Right lobe of liver (tissue), 6 donors: ENCODE data around the gene PPP1R14C. TPM values are rescaled to one million over a fixed set of nuclear protein-coding genes. Genes with fewer than 3 reads are reported as not detected.
"Not testable (repeated sequence)": the region's sequence is repeated elsewhere in the genome, so short reads cannot be mapped to it uniquely, and the experiment has no call there.

Experiments
- ATAC-seq, 4 donors: fragments of 200-7000 bp; cut with Tn5 transposase; one replicate each; pipeline ENCODE4 v1.9.1; 2020; ENCODE audit warnings: mild to moderate bottlenecking in 4 of 4, moderate library complexity in 4 of 4
- DNase-seq, 3 donors: peaks; one replicate each; pipeline ENCODE4 v3.0.0-alpha.2; 2020
- H3K27ac ChIP-seq, 3 donors: fragments of 200-600 bp; one replicate each; pipeline ENCODE4 v1.8.0; 2022
- H3K27me3 ChIP-seq, 2 donors: fragments of 200-600 bp; one replicate each; pipeline ENCODE4 v1.8.0; 2022
- H3K36me3 ChIP-seq, 4 donors: fragments of 200-600 bp; sonication (generic) in 1 of 4; one replicate each; pipeline versions ENCODE4 v1.5.1 to v1.8.0; 2017 to 2022; ENCODE audit warnings: control low read depth in 1 of 4
- H3K4me1 ChIP-seq, 4 donors: fragments of 200-600 bp; sonication (generic) in 1 of 4; one replicate each; pipeline versions ENCODE4 v1.5.1 to v1.8.0; 2017 to 2022; ENCODE audit warnings: control low read depth in 1 of 4
- H3K4me3 ChIP-seq, 3 donors: fragments of 200-600 bp; one replicate each; pipeline ENCODE4 v1.8.0; 2022
- H3K9me3 ChIP-seq, 4 donors: fragments of 200-600 bp; sonication (generic) in 1 of 4; one replicate each; pipeline versions ENCODE4 v1.5.1 to v1.8.0; 2017 to 2022; ENCODE audit warnings: control low read depth in 1 of 4
- POLR2A ChIP-seq: fragments of 450-650 bp; IDR thresholded peaks from one replicate; pipeline ENCODE4 v1.6.1; 2017; ENCODE audit warnings: antibody characterized with exemption, mild to moderate bottlenecking
- WGBS: methylation state at CpG from one replicate; pipeline ENCODE4 v1.1.6; 2018; ENCODE audit warnings: low coverage, low lambda C conversion rate; ENCODE audit not compliant: insufficient coverage; ENCODE audit errors: missing lambda C conversion rate; 5-methylcytosine and 5-hydroxymethylcytosine counted together
- intact Hi-C, 2 donors: fragments of 100-400 bp; cut with DNase I; formaldehyde crosslinking; loops; one replicate each; pipeline versions ENCODE4 v1.11.2 to v1.14.1; 2022
- total RNA-seq, 6 experiments: library from RNA; depleted of rRNA in 2 of 6; stranded (reverse); fragments of >200 nt in 2 of 6; fragmentation: NEBNext Ultra II Directional in 3 of 6; extraction: Animal tissue kit (Norgen Biotek cat#: 25700) in 3 of 6; gene quantifications; one replicate each; pipeline versions ENCODE4 v1.1.0 to v1.2.4, GENCODE V29; 2016 to 2023
- TF ChIP-seq, protein P1 (sequence below), 4 donors: fragments of 200-600 bp in 3 of 4; fragments of 450-650 bp in 1 of 4; IDR thresholded peaks; one replicate each; pipeline versions ENCODE4 v1.5.1 to v1.8.0; 2016 to 2022; ENCODE audit warnings: antibody characterized with exemption in 4 of 4, mild to moderate bottlenecking in 2 of 4
- donor health status: DM: no; HTN: yes; CAD: no.
- donor health status: DM: no; HTN: no; CAD: no.
- donor health status: DM: no; HTN: no; CAD: no.
- donor health status: DM: no; HTN: yes; CAD: no.
- donor health status: DM: no; HTN: yes; CAD: no.

The PPP1R14C gene
- total RNA-seq, 6 experiments from 2014 or later = not detected

DNA sequence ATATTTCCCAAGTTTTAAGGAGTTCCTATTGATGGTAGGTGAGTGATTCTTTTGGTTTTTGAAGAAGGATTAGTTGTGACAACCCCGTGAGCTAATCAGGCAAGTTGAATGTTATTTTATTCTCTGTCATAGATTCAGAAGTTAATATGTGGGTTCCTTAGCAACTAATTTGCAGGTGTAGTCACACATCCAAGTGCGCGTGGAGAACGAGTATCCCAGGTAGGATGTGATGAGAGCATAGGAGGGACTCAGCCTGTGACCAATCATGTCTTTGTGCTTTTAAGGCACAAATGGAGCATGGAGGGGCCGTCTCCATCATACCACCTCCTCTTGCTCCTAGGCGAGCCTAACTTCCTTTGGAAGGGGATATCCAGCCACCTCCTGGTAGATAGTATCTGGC, 41.1 kb downstream of the PPP1R14C start:
- no peaks in the 10 kb centered on the region for H3K9me3 ChIP-seq
- TF ChIP-seq, protein P1, sequence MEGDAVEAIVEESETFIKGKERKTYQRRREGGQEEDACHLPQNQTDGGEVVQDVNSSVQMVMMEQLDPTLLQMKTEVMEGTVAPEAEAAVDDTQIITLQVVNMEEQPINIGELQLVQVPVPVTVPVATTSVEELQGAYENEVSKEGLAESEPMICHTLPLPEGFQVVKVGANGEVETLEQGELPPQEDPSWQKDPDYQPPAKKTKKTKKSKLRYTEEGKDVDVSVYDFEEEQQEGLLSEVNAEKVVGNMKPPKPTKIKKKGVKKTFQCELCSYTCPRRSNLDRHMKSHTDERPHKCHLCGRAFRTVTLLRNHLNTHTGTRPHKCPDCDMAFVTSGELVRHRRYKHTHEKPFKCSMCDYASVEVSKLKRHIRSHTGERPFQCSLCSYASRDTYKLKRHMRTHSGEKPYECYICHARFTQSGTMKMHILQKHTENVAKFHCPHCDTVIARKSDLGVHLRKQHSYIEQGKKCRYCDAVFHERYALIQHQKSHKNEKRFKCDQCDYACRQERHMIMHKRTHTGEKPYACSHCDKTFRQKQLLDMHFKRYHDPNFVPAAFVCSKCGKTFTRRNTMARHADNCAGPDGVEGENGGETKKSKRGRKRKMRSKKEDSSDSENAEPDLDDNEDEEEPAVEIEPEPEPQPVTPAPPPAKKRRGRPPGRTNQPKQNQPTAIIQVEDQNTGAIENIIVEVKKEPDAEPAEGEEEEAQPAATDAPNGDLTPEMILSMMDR (IDR thresholded peaks at IDR 0.05) = no peak
- TF ChIP-seq POLR2A = no peak
- H3K4me1 ChIP-seq = no peaks in the 10 kb centered on the region
- no peak overlapping the region for H3K27ac ChIP-seq
- H3K4me3 ChIP-seq = no peak overlapping the region
- H3K27me3 ChIP-seq = no peaks in the 10 kb centered on the region
- no peaks in the 10 kb centered on the region for H3K36me3 ChIP-seq
- WGBS = 80% methylated on average over 2 of the region's 6 CpGs
- DNase-seq (no peak), ATAC-seq (no peak)
- intact Hi-C loops = no loop called here

DNA sequence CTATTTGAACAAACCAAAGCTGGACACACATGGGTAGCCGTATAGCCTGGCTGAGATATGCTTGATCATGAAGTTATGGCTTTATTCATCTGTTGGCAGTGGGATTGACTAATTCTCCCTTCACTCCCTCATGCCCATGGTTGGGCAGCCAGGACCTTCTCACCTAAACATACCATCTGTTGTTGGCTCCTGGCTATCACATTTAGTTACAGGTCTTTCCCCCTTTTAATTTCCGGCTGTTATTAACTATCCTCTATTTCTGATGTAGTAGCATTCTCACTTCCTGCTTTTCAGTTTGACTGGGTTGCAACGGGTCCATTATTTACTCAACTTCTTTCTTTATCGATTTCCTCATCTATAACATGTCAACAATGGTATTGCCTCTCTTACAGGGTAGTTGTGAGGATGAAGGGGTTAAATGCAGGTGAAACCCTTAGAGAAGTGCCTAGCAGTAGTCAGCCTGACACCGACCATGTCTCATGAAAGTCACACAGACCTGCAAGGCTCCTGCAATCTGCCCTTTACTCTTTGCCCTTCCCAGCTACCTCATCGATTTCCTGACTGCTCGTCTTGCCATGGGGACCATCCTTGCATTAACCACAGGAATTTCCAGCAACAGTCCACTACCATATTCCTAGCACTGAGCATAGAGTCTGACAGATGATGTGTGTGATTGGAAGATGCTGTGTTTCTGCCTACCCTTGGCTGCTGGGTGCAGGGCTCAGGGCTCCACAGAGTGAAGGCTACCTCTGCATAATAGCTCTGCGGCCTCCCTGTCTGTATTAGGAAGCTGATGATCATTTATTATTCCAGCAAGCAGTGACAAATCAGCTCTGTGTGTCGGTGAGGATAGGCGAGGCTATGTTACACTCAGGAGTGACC, 42.2 kb downstream of the PPP1R14C start:
- Histone ChIP-seq H3K36me3 (no peaks in the 10 kb centered on the region), H3K4me3 (no peak overlapping the region), H3K27me3 (no peaks in the 10 kb centered on the region), H3K4me1 (no peaks in the 10 kb centered on the region), H3K9me3 (no peaks in the 10 kb centered on the region), H3K27ac (no peak overlapping the region)
- no peak for DNase-seq
- TF ChIP-seq, protein P1 (IDR thresholded peaks at IDR 0.05) = no peak
- no peak for TF ChIP-seq POLR2A
- 26% methylated on average over 7 of the region's 10 CpGs for WGBS
- intact Hi-C loops = no loop called here
- peak in 2 of 4 donors; percentile 10 to 42 for ATAC-seq

DNA sequence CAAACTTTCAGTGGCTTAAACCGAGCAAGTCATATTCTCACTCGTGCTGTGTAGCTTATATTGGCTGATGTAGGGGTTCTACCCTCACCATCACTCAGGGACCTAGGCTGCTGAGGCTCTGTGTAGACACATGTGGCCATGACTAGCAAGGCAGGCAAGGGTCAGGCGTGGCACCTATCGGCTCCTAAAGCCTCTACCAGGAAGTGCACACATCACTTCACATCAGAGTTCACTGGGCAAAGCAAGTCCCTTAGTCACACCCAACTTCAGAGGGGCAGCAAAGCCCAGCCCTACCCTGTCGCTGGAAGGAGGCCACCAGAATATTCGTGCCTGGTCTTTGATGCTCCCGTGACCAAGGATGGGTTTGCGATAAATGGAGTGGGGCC, 42.9 kb downstream of the PPP1R14C start:
- DNase-seq (no peak), ATAC-seq (no peak)
- WGBS = 97% methylated on average over 4 of the region's 8 CpGs
- intact Hi-C loops = no loop called here
- TF ChIP-seq, protein P1 (IDR thresholded peaks at IDR 0.05) = no peak
- TF ChIP-seq POLR2A = no peak
- Histone ChIP-seq H3K36me3 (no peaks in the 10 kb centered on the region), H3K27ac (no peak overlapping the region), H3K4me1 (no peaks in the 10 kb centered on the region), H3K4me3 (no peak overlapping the region), H3K9me3 (no peaks in the 10 kb centered on the region), H3K27me3 (no peaks in the 10 kb centered on the region)

DNA sequence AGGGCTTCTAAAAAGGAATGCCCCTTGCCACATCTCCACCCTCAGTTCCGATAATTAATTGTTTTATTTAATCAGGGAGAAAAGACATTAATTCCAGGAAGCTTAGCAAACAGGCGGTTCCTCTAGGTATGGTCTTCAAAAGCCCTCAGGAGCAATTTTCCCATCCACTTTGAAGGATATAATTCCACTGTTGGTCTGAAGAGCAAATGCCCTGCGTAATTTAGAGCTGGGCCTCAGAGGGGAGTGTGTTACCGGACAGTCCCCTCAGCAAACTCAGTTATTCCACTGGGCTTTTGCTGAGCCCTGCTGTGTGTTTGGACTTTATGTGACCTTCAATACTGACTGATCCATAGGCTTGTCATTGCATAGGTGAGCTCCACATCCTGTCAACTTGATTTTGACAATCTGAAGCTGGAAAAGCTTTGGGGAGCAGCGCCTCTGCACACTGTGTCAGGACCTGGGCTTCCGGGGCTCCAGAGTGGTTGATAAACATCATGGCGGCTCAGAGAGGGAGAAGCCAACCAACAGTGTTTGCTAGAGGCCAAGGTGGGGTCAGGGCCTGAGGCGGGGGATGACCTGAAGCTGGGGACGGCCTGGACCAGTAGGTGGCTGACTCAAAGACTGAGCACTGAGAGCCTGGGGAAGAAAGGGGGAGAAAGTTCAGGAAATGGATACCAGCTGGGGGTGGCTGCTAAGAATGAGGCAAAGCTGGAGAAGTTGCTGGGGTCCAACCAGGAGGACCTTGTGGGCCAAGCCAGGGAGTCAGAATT, 43.5 kb downstream of the PPP1R14C start:
- no peak for TF ChIP-seq POLR2A
- TF ChIP-seq, protein P1 (IDR thresholded peaks at IDR 0.05) = no peak
- intact Hi-C loops = no loop called here
- H3K4me3 ChIP-seq = no peak overlapping the region
- ATAC-seq = no peak
- no peak for DNase-seq
- no peaks in the 10 kb centered on the region for H3K36me3 ChIP-seq
- no peaks in the 10 kb centered on the region for H3K9me3 ChIP-seq
- H3K27ac ChIP-seq = no peak overlapping the region
- no peaks in the 10 kb centered on the region for H3K4me1 ChIP-seq
- no peaks in the 10 kb centered on the region for H3K27me3 ChIP-seq
- WGBS = 77% methylated on average over 6 of the region's 9 CpGs

DNA sequence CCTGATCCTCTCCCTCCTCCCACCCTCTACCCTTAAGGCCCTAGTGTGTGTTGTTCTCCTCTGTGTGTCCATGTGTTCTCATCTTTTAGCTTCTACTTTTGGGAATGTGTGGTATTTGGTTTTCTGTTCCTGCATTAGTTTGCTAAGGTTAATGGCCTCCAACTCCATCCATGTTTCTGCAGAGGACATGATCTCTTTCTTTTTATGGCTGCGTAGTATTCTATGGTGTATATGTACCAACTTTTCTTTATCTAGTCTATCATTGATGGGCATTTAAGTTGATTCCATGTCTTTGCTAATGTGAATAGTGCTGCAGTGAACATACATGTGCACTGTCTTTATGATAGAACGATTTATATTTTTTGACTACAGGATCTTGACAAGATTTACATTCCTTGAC, 44.6 kb downstream of the PPP1R14C start:
- H3K9me3 ChIP-seq, H3K4me3 ChIP-seq, H3K36me3 ChIP-seq, intact Hi-C loops, ATAC-seq, DNase-seq, H3K27me3 ChIP-seq, H3K27ac ChIP-seq, H3K4me1 ChIP-seq: not testable (repeated sequence)
- 53% methylated on average over 2 of the region's 2 CpGs for WGBS
